HPDE6-E6E7 (cell line): ENCODE data around the gene DNAH2.

ENCODE experiments used
- DNase-seq: peaks from one replicate; pipeline ENCODE4 v3.0.0; 2011; ENCODE audit warnings: missing footprints; ENCODE audit errors: extremely low spot score

Gene DNAH2

GRCh38 chr17:7716901-7717755 is at the start of gene DNAH2:
Gene DNAH2 (plus strand): TSS chr17:7717744. CDS start chr17:7719735, 1,991 bp downstream.
- DNase-seq, result peak; percentile 57

DNA sequence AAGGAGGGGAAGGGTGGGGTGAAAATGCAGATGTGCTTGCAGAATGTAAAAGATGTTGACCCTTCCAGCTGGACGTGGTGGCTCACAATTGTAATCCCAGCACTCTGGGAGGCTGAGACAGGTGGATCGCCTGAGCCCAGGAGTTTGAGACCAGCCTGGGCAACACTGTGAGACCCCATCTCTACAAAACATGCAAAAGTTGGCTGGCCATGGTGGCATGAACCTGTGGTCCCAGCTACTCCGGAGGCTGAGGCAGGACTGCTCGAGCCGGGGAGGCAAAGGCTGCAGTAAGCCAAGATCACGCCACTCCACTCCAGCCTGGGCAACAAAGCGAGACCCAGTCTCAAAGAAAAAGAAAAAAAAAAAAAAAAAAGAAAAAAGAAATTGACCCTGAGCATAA is 49.1 kb upstream of the DNAH2 start:
- no peak for DNase-seq

DNA sequence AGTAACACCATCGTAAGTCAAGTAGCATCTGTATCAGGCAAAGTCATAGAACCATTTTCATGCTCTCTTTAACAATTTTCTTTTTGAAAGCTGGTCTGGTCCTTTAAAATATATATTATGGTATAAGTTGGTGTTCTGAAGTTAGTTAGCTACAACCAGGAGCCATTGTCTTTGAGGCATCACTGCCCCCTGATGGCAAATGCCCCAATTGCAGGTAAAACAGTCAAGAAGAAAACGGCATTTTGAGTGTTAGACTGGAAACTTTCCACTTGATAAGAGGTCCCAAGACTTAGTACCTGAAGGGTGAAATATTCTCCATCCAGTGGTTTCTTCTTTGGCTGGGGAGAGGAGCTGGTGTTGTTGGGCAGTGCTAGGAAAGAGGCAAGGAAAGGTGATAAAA is 44.3 kb upstream of the DNAH2 start:
- no peak for DNase-seq

- DNase-seq, result no peak
These were observed 42.6 kb upstream of the DNAH2 start for GRCh38 chr17:7674934-7675333.

DNA sequence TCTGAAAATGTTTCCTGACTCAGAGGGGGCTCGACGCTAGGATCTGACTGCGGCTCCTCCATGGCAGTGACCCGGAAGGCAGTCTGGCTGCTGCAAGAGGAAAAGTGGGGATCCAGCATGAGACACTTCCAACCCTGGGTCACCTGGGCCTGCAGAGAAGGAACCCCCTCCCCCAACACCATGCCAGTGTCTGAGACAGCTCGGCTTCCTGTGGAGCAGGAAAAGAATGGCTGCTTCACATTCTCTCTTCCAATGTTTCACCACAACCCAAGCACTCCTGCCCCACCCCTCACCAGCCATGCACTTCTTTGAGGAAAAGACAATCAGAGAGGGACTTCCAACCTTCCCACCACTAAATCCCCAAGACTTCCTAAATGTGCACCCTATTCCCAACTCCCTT is 41.0 kb upstream of the DNAH2 start:
- no peak for DNase-seq

DNA sequence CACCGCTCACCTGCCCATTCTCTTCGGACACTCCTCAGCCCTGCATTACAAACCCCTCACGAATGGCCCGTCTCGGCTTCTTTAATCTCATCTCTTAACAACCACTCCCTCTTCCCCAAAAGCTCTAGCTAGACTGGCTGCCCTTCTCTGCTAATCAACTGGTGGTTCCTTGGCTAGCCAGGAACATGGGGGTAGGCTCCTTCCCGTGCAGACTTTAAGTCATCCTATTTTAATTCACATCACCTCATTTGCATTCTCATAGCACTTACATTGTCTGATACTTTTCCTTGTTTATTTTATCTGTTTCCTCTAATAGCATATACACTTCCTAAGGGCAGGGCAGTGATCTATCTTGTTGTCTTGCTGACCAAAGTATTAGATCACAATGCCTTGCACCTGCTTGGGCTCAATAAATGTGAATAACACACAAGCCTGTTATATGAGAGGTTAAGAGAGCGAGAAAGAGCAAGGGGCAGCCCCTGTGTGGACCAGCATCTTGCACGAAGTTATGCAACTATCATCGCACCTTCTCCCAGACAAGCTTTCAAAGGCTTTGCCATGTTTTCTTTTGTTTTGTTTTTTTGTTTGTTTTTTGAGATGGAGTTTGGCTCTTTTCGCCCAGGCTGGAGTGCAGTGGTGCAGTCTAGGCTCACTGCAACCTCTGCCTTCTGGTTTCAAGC is 40.0 kb upstream of the DNAH2 start:
- no peak for DNase-seq

DNA sequence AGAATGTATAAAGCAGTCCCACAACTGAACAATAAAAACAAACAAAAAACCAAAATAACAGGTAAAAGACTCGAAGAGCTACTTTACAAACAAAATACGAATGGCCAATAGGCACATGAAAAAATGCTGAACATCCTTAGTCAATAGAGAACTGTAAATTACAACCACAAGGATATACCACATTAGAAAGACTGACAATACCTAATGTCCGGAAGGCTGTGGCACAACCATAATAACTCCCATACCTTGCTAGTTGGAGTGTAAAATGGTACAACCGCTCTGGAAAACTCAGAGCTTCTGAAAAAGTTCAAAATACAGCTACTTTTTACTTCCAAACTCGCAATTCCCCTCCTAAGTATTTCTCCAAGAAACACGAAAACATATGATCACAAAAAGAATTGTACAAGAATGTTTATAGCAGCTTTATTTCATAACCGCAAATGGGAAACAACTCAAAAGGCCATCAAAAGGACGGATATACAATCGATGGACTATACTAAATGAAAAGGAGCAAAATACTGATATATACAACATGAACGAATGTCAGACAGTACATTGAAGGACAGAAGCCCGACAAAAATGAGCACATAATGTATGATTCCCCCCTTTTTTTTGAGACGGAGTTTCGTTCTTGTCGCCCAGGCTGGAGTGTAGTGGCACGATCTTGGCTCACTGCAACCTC is 32.6 kb upstream of the DNAH2 start:
- no peak for DNase-seq

DNA sequence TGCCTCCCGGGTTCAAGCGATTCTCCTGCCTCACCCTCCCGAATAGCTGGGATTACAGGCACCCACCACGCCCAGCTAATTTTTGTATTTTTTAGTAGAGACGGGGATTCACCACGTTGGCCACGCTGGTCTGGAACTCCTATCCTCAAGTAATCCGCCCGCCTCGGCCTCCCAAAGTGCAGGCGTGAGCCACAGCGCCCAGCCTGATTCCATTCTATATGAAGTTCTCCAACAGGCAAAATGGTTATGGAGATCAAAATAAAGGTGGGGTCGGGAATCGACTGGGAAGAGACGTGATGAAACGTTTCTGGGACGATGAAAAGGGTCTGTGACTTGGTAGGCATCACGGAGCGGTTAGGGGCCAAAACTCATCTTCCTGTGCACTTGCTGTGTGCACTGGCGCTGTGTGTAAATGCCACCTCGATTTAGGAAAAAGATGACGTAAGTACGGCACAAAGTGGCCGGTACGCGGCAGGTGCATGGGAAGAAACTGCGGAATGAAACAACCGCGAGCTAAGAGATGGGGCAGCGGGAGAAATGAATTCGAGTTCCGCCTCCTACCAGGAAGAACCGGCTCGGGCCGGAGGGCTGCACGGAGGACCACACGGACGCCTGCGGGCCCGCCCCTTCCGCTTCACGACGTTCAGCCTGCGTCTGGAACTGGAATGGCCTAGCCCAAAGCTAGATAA is 31.9 kb upstream of the DNAH2 start:
- DNase-seq, result peak; percentile 73

- DNase-seq, result peak; percentile 57
These were observed 31.1 kb upstream of the DNAH2 start for GRCh38 chr17:7686222-7687071.

GRCh38 chr17:7687072-7687907 is 30.3 kb upstream of the DNAH2 start, which contains the start of gene TP53:
Gene TP53 (minus strand): TSS chr17:7687490. CDS start chr17:7676594, 10,896 bp downstream.
- peak; percentile 54 for DNase-seq

DNA sequence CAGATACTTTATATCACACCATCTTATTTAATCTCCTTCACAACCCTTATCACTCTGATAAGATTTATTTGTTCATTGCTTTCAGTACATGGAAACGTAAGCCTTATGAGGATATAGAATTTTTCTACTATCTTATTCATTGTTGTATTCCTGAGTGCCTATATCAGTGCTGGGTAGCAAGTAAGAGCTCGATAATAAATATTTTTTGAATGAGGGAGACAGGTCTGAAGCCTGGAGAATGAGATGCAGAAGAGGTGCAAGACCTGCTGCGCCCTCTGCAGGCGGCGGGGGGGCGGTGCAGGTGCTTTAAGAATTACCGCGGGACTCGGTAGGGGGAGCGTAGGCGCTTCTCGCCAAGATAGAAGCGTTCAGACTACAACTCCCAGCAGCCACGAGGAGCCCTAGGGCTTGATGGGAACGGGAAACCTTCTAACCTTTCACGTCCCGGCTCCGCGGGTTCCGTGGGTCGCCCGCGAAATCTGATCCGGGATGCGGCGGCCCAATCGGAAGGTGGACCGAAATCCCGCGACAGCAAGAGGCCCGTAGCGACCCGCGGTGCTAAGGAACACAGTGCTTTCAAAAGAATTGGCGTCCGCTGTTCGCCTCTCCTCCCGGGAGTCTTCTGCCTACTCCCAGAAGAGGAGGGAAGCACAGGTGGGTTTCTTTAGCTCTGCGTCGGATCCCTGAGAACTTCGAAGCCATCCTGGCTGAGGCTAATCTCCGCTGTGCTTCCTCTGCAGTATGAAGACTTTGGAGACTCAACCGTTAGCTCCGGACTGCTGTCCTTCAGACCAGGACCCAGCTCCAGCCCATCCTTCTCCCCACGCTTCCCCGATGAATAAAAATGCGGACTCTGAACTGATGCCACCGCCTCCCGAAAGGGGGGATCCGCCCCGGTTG is 29.4 kb upstream of the DNAH2 start, which contains the start of gene WRAP53:
Gene WRAP53, plus strand, starts transcription at position 570 of the 900 bp plus-strand sequence. Its CDS starts 172 bp downstream, at position 742.
- peak; percentile 93 for DNase-seq

- DNase-seq, result no peak
These were observed 28.7 kb upstream of the DNAH2 start for GRCh38 chr17:7688808-7689316.

- no peak for DNase-seq
These were observed 22.0 kb upstream of the DNAH2 start for GRCh38 chr17:7695586-7695985.

GRCh38 chr17:7697828-7698588 is 19.5 kb upstream of the DNAH2 start:
- no peak for DNase-seq

GRCh38 chr17:7700510-7700909 is 17.0 kb upstream of the DNAH2 start:
- no peak for DNase-seq

DNA sequence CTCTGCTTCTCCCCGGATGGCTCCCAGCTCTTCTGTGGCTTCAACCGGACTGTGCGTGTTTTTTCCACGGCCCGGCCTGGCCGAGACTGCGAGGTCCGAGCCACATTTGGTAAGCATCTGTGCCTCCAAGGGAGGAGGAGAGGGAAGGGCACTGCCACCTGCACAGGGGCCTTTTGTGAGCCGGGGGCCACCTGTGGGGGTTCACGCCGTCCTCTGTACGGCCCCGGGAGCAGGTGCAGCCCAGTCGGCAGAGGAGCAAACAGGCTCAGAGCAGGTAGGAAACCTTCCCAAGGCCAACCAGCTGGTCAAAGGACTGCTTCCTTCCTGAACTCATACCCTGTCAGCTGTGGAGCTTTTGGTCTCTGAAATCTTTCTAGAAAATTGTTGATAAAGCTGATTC is 15.9 kb upstream of the DNAH2 start:
- no peak for DNase-seq

- DNase-seq, result no peak
These were observed 14.8 kb upstream of the DNAH2 start for GRCh38 chr17:7702776-7703175.
